SKM-1 treated with dmso at 0.1 percent for 144 hours (cell line): ENCODE measurements around the gene COL1A1.
A peak's percentile ranks its signal among the peaks of the same experiment; 100 is the strongest.

Experiments
- DNase-seq: peaks from one replicate; lab custom pipeline; 2025; ENCODE audit not compliant: unreplicated experiment; lab: John Stamatoyannopoulos, UW

COL1A1 gene

GRCh38 chr17:50213026-50214022 is 11.9 kb upstream of the COL1A1 start:
- DNase-seq = peak; percentile 19

DNA sequence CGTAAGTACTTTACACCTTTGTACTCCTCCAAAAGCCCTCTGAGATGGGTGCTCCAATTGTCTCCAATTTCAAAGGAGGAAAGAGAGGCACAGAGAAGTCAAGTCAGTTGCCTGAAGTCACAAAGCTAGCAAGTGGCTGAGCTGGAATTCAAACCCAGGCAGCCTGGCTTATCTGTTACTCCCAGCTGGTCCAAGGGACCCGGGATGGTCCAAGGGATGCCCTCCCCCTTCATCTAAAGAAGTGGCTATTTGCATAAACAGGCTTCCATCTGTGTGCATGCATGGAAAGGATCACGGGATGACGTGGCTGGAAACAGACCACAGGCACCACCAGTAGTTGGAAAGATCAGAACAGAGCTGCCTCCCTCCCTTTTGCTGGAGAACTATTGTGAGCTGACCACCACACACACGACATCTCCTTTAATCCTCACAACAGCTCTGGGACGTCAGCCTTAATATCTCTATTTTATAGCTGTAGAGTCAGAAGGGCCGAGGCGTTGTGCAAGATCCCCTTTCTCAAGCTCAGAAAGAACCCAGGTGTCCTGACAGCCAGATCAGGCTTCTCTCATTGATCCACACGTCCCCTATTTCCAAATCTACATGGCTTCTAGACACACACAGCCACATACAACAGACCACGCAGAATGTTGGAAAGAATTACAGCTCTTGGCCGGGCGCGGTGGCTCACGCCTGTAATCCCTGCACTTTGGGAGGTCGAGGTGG is 10.9 kb upstream of the COL1A1 start:
- no peak for DNase-seq

GRCh38 chr17:50211249-50212120 is 10.1 kb upstream of the COL1A1 start:
- DNase-seq = no peak

DNA sequence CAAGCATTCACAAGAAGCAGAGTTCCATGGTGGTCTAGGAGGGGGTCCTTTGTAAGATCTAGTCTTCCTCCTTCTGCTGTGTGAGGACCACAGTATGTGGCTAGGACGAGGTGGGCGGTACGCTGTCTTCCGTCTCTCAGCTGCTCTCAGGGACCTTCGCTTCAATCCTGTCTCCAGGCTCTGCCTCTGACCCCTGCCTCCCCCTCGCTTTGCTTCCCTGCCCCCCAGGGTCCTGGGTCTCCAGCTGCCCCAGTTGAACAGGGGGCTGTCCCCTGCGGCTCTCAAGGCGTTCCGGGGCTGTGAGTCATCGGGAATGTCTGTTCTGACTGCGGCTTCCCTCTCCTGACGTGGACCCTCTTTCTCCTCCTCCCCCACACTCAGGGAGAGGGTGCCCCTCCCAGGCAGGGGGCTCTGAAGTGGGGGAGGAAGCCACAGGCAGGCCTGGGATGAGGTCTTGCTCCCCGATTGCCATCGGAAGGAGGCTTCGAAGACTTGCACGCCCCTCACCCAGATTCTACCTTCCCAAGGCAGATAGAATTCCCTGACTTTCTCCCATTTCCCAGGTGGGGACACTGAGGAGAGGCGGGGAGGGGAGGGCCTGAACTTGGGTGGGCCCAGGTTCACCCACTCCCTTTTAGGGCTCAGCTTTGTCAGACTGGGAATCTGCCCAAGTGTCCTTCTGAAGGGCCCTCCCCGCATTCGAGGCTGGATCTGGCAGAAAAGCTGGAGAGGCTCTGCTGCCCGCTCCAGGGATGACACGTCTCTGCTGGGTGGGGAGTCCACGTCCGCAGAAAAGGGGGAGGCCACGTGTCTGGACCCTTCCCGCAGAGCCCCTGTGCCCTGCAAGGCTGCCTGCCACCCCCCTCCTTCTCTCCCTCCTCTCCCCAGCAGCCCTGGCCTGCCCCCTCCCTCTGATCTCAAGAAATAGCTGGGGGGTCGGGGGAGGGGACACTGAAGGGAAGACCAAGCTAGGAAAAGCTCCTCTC is 9.1 kb upstream of the COL1A1 start:
- DNase-seq = no peak

- DNase-seq = no peak
Observed at GRCh38 chr17:50209472-50210239, 8.2 kb upstream of the COL1A1 start.

GRCh38 chr17:50209133-50209471 is 7.7 kb upstream of the COL1A1 start:
- no peak for DNase-seq

DNA sequence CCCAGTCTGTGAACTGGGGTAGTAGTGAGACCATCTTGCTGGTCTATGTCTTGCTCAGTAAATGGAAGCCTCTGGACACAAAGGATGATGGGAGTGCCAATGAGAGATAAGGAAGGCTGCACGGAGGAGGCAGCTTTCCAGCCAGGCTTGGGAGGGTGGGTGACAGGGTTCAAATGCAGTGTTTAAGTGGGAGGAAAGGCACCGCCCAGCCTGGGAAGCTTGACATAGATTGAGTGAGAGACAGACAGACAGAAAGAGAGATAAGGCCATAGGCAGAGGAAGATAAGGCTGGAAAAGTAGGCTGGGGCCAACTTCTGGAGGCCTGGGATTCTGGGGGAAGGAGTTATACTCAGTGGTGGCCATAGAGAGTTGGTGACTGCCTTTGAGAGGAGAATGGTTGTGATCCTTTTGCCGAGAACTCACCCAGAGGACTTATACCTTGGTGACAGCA is 7.2 kb upstream of the COL1A1 start:
- DNase-seq = no peak

- no peak for DNase-seq
Observed at GRCh38 chr17:50207792-50208567, 6.5 kb upstream of the COL1A1 start.

DNA sequence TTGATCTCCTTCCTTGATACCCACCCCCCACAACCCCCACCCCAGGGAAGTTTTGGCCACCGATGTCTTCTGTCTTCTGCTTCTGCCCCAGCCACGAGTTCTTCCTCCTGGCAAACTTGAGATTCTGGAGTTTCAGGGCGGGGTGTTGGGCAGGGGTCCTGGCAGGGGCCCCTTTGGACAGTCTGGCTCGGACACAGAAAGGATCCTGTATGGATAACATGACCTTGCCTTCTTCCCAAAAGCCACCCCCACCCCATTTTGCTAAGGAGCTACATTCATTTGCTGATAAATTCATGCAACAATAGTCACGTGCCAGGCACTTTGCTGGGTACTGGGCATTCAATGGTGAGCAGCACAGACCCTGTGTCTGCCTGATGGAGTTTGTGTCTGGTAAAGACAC is 5.9 kb upstream of the COL1A1 start:
- DNase-seq = no peak

- DNase-seq = no peak
Observed at GRCh38 chr17:50206604-50207293, 5.3 kb upstream of the COL1A1 start.

GRCh38 chr17:50205963-50206505 is 4.6 kb upstream of the COL1A1 start:
- no peak for DNase-seq

GRCh38 chr17:50205111-50205962 is 3.9 kb upstream of the COL1A1 start:
- DNase-seq = no peak

- DNase-seq = no peak
Observed at GRCh38 chr17:50204431-50204830, 3.0 kb upstream of the COL1A1 start.

DNA sequence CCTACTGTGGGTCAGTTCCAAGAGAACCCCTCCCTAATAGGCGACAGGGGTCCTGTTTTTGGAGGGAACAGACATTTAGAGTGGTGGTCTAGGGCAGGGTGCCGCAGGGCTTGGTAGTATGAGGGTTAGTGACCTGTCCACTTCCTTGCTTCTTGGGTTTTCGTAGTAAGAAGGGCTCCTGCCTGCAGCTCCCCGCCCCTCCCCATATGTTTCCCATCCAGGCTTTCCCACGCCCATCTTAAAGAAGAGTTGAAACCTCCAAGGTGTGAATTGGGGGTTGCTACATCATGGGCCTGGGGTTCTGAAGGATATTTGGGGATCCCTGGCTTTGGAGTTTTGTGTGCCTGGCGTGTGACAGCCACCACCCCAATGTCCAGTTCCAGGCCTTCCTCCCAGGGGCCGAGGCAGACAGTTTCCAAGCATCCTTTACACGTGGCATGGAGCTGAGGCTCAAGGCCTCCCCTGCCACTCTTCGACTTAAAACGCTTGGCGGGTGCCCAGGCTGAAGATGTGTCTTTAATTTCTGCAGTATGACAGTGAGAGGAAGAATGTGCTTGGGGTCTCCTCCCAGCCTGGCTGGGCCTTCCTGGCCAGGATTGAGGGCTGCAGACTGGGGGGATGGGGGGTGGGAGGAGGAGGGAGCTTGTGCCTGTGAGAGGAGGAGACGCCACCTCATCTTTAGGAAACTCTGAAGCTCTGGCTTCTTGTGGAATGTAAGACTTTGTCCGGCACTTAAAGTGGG is 2.3 kb upstream of the COL1A1 start:
- DNase-seq = no peak

- no peak for DNase-seq
Observed at GRCh38 chr17:50203086-50203485, 1.7 kb upstream of the COL1A1 start.
